Hematopoietic multipotent progenitor cell treated with erythropoietin and hydrocortisone succinate and interleukin-3 and kit ligand, for 15 days (in vitro differentiated cells): Measurements from ENCODE around the gene SLC24A5.

Source experiments
- DNase-seq: peaks from one replicate; pipeline ENCODE4 v3.0.0-alpha.2; 2015; ENCODE audit warnings: low spot score

The SLC24A5 gene

DNA sequence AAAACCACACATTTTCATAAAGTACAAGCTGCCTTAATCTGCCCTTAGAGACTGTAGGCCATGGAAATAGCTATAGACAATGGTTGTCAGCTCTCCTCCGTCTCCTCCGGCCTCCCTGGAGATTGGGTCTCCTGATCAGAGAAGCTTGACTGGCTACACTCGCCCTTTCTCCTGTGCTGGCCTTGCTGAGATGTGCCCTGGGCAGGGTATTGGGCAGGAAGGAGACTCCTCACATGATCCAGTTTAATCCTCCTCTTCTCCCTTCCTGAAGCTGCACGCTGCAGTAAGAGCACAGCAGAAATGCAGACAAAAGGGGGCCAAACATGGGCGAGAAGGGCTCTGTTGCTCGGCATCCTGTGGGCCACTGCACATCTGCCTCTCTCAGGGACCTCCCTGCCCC lies at the start of gene SLC24A5:
TSS of gene SLC24A5 (plus strand) at position 246 of the 400 bp plus-strand sequence. CDS start at position 301, 55 bp downstream.
- no peak for DNase-seq

GRCh38 chr15:48072941-48073340 lies 47.8 kb upstream of the SLC24A5 start:
- DNase-seq = no peak

- DNase-seq = no peak
These were observed 46.9 kb upstream of the SLC24A5 start for GRCh38 chr15:48073881-48074280.

GRCh38 chr15:48076454-48076853 lies 44.3 kb upstream of the SLC24A5 start:
- DNase-seq = no peak

GRCh38 chr15:48077616-48078184 lies 43.1 kb upstream of the SLC24A5 start:
- DNase-seq = no peak

DNA sequence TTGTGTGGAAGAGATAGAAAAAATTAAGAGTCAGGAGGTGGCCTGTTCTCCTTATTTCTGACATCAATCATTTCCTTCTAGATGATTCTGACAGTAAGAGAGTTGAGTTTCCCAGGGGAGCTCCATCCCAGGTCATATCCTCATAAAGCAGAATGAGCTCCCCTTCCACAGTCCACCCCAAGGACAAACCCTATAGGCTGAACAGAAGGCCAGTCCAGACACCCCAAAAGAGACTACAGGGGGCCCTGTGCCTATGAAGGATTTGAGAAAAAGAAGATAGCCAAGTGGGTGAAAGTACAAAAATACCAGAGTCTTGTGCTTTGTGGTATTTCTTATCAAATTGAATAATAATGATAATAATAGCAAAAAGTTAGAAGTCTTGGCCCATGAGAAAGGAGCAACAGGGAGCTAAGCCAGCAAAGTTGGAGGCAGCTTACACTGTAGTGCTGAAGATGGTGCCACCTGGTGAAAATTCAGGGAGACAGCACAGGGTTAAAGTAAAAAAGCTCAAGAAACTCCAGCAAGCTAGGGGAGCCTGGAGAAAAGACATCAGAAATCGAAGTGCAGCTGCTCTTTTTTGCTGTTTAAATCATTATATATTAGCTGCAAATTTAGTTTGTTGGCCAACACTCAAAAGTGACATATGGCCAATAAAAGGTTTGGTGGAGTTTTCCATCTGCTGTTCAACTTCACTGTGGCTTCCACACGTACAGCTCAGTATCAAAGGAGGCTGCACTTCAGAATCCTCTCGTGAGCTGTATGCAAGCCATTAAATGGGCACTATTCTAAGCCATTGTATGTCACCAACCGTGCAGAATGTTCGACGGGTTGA lies 35.8 kb upstream of the SLC24A5 start:
- no peak for DNase-seq

GRCh38 chr15:48085591-48085930 lies 35.2 kb upstream of the SLC24A5 start:
- no peak for DNase-seq

DNA sequence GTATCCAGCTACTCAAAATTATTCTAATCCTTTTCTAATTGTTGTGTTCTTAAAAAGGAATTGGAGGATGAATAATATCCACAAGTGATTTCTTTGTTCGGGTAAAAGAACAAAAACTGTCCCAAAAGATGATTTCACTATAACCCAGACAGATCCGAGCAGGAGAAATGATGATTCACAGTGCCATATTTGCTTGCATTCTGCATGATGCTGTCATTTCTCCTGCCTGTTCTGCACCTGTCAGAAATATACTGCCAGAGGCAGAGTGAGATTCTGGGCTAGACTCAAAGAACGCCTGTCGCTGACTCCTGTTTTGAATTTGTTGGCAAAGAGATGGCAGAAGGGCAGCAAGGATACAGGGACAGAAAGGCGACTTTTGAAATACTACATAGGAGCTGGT lies 34.7 kb upstream of the SLC24A5 start:
- no peak for DNase-seq

DNA sequence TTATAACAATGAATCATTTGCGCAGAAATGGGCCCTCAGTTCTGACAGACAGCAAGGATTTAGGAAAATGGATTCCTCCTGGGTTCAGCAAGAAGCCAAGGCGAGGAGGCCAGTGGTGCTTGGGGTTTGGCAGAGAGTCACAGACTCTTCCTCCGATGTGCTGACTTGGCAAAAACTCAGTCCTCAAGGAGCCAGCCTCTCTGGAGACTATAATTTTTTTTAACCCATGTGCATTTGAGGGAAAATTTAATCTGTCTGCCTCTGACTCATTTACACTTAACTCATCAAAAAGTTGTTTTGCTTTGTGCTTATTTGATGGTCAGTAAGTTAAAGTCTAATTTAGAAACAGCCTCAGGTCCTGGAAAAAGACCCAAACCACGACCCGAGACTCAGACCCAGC lies 34.2 kb upstream of the SLC24A5 start:
- DNase-seq = no peak

GRCh38 chr15:48087844-48088243 lies 32.9 kb upstream of the SLC24A5 start:
- DNase-seq = no peak

GRCh38 chr15:48089702-48090101 lies 31.1 kb upstream of the SLC24A5 start:
- DNase-seq = no peak

DNA sequence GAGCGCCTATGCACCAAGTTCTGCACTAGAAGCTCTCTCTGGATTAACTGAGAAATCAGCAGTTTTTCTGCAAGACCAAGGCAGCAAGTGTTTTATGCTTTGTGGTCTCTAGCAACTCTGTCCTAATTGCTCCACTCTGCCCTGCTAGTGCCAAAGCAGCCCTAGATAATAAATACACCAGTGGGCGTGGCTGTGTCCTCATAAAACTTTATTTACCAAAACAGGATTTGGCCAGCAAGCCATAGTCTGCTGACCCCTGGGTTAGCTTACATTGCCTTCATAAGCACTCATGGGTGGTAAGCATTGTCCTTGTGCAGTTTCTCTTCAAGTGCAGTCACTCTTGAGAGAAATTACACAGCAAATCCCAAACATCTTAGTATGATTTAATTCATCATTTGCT lies 30.7 kb upstream of the SLC24A5 start:
- DNase-seq = no peak

- DNase-seq = no peak
These were observed 30.1 kb upstream of the SLC24A5 start for GRCh38 chr15:48090666-48091065.

DNA sequence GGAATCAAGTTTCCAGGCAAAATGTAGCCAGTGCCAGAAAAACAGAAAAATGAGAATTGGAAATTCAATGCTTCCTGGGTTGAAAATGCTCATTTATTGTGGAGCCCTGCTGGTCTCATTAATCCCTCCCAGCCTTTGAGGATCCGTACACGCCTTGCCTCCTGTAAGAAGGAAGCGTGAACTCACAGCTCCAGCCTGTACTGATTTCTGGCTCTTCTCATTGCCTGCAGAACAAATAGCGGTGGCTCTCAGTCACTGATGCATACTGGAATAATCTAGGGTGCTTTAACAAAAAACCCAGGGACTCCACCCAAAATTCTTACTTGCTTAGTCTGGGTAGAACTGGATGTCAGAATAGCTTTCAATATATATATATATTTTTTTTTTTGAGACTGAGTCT lies 29.3 kb upstream of the SLC24A5 start:
- no peak for DNase-seq

- no peak for DNase-seq
These were observed 24.4 kb upstream of the SLC24A5 start for GRCh38 chr15:48096355-48096786.

DNA sequence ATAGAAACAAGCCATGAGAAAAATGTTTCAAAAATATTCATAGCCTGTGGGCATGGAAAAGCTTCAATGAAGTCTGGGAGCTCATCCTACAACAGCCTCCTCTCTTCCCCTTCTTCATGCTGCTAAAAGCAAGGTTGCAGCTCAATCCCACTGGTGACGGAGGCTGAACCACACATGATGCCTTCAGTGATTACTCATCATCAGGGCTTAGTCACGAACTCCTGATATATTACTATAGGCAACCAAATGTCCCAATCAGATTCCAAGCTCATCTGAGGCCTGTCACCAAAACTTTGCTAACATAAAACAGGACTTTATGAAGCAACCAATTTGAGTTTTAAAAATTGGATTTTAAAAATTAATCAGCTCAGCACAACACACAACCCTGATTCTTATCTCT lies 24.0 kb upstream of the SLC24A5 start:
- DNase-seq = no peak

GRCh38 chr15:48097264-48097663 lies 23.5 kb upstream of the SLC24A5 start:
- DNase-seq = no peak

GRCh38 chr15:48101376-48101961 lies 19.3 kb upstream of the SLC24A5 start:
- no peak for DNase-seq

DNA sequence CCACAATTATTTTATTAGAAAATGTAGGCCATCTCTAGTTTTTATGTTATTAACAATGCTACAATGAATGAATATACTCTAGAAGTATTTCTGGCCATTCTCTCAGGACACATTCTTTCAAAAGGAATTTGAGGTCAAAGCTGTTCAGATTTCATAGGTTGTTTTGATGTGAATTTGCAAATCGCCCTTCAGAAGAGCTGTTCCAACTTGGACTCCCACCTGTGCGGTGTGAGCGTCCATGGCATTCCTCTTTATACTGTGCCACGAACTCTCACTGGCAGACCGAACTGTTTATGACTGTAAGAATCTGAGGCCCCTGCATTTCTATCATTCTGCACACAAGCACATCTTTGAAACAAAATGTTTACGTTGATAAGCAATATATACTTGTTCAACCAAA lies 18.6 kb upstream of the SLC24A5 start:
- no peak for DNase-seq

GRCh38 chr15:48103647-48104046 lies 17.1 kb upstream of the SLC24A5 start:
- no peak for DNase-seq

- no peak for DNase-seq
These were observed 14.9 kb upstream of the SLC24A5 start for GRCh38 chr15:48105936-48106335.

DNA sequence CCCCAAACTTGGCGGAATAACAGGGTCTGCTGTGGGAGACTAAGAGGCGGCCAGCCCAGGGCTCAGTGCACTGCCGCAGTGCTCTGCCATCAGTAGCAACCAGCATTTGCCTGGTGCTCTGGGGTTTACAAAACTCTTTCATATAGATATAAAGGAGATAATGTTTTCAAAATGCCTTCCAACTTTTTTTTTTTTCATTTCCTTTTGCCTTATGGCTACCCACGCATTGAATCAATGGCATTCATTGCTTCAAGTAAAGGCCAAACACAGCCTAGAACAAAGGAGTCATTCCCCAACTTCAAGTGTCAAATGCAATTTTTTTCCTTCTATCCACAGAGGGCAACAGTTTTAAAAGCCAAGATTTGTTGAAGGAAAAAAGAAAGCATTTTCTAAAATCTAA lies 11.6 kb upstream of the SLC24A5 start:
- DNase-seq = no peak

DNA sequence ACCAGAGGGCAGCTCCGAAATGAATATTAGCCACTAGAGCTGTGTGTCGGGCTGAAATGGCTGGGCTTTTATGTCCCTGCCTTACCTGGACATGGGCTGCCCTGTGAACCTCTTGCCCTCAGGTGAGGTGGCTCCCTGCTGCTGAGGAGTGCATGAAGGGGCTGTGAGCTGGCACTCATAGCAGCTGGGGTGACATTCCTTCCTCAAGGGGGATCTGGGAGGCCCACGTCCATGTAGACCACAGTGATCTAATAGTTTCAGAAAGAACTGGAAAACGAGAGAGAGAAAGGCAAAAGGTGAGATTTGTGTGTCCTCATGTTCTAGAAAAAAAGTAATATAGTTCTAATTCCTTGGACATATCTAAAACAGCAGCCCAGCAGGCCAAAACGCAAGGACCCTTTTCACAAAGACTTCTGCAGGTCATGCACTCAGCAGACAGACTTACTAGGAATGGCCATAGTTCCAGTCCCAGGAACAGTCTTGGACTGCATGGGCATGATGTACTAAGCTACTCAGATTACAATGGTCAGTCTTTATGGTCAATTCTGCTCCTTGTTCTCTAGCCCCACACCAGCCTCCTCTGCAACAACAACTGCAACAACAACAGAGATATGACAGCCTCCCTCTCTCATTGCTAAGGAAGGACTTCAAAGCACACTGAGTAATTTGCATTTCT lies 10.8 kb upstream of the SLC24A5 start:
- no peak for DNase-seq
